Brain pericyte (primary cell): ENCODE measurements around the gene MACF1.
"Not testable (repeated sequence)": the region's sequence is repeated elsewhere in the genome, so short reads cannot be mapped to it uniquely, and the experiment has no call there.

Experiments used
- DNase-seq: peaks from one replicate; pipeline ENCODE4 v3.0.0-alpha.2; 2012; ENCODE audit warnings: low read depth, low spot score

Gene MACF1

DNA sequence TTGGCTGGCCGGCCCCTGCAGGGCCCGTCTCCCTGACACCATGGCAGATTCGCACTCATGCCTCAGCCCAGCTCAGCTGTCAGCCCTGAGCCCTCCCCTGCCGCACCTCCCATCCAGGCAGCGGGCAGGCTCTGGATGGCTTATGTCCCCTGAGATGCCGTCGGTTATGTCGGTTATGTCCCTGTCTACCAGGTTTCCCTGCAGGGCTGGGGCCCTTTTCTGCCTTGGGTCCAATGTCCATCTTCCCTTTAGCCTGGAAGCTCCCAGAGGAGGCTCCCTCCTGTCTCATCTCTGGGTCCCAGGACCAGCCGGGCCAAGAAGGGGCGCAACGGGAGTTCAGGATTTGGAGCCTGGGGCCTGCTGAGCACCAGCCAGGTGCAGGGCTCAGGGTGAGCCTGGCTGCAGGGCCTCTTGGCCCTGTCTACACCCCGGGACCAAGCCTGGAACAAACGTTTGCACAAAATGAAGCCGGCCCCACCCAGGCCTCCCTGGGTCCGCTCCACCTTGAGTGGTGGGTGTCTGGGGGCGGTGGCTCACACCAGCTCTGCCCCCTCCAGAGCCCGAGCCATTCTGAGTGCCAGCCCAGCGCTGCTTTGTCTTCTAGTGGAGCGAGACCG lies 306.2 kb downstream of the MACF1 start:
- DNase-seq = not testable (repeated sequence)

- DNase-seq = not testable (repeated sequence)
Measured at GRCh38 chr1:39511477-39511876, 307.0 kb downstream of the MACF1 start.

DNA sequence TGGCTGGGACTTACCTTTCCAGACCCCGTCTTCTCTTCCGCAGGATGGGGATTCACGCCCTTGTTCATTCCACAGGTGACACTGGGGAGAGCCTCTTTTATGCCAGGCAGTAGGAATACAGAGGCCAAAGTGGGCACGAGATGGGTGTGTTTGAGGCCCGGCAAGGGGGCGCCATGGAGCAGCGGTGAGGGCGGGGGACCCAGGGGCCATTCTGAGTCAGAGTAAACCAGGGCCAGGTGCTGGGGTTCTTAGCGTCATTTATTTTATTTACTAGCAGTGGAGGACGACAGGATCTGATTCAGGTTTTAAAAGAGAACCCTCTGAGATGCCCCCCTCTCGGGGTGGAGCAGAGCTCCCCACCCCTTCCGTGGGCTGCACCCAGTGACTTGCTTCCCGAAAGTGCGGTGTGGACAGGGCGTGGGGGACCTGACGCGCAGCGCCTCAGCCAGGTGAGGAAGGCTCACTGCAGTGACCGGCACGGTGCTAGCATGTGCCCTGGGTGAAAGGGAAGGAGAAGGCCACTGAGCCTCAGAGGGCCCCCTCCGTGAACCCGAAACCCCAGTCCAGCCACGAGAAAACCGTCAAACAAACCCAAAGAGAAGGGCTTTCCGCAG lies 307.8 kb downstream of the MACF1 start:
- DNase-seq = not testable (repeated sequence)

GRCh38 chr1:39514710-39515124 lies 310.2 kb downstream of the MACF1 start:
- DNase-seq = not testable (repeated sequence)

DNA sequence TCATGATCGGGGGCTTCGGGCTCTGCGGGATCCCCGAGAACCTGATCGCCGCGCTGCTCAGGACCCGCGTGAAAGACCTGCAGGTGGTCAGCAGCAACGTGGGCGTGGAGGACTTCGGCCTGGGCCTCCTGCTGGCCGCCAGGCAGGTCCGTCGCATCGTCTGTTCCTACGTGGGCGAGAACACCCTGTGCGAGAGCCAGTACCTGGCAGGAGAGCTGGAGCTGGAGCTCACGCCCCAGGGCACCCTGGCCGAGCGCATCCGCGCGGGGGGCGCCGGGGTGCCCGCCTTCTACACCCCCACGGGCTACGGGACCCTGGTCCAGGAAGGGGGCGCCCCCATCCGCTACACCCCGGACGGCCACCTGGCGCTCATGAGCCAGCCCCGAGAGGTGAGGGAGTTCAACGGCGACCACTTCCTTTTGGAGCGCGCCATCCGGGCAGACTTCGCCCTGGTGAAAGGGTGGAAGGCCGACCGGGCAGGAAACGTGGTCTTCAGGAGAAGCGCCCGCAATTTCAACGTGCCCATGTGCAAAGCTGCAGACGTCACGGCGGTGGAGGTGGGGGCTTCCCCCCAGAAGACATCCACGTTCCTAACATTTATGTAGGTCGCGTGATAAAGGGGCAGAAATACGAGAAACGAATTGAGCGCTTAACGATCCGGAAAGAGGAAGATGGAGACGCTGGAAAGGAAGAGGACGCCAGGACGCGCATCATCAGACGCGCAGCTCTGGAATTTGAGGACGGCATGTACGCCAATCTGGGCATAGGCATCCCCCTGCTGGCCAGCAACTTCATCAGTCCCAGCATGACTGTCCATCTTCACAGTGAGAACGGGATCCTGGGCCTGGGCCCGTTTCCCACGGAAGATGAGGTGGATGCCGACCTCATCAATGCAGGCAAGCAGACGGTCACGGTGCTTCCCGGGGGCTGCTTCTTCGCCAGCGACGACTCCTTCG lies 310.9 kb downstream of the MACF1 start:
- not testable (repeated sequence) for DNase-seq

- DNase-seq = not testable (repeated sequence)
Measured at GRCh38 chr1:39516841-39517240, 312.3 kb downstream of the MACF1 start.

GRCh38 chr1:39517936-39518335 lies 313.4 kb downstream of the MACF1 start:
- not testable (repeated sequence) for DNase-seq

DNA sequence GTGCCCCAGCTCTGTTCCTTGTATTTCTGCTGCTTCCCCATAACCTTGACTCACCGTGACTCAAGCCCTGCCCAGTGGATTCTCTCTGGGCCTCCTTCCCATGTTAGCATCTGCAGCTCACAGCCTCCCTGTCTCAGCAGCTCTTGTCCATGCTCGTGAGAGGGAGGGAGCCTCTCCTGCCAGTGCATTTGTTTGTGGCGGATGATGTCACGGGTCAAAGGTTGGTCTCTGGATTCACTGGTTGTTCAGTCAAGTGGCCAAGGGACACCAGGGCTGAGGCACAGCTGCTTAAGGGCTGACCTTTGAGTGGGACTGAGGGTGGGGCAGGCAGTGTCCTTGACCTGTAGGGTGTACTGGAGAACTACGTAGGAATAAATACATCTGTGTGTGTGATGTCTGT lies 314.9 kb downstream of the MACF1 start:
- not testable (repeated sequence) for DNase-seq

DNA sequence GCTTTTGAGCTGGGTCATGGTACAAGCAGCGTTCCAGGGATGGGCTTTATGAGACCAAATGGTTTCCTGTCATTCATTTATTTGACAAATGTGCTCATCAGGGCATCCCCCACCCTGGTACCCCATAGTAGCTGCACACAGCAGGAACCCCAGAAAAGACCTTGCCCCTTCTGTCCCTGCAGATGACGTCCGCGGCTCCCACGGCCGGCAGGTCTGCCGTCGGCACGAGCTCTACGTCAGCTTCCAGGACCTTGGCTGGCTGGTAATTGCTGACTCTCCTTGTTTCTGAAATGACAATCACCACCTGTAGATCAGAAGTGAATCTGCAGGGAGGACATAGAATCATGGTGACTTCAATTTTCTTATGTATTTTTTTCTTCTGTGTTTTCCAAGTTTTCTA lies 317.7 kb downstream of the MACF1 start:
- DNase-seq = not testable (repeated sequence)

- DNase-seq = no peak
Measured at GRCh38 chr1:39522661-39523567, 318.4 kb downstream of the MACF1 start.

DNA sequence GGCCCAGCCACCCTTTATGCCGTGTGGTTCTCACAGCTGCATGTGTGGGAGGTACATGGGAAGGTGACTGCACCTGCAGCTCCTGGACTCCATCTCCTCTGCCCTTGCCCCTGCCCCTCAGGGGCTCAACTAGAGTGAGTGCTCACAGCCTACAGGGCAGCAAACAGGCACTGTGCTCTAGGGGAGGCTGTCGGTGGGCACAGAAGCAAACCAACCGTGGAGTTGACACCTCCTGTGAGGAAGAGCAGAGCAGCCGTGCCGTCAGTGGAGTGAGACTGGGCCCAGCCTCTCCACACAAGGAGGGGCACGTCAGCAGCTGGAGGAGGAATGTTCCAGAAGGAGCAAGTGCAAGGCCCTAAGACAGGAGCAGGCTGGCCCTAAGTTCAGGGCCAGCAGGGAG lies 319.7 kb downstream of the MACF1 start:
- DNase-seq = no peak

GRCh38 chr1:39524591-39525365 lies 320.3 kb downstream of the MACF1 start:
- no peak for DNase-seq

DNA sequence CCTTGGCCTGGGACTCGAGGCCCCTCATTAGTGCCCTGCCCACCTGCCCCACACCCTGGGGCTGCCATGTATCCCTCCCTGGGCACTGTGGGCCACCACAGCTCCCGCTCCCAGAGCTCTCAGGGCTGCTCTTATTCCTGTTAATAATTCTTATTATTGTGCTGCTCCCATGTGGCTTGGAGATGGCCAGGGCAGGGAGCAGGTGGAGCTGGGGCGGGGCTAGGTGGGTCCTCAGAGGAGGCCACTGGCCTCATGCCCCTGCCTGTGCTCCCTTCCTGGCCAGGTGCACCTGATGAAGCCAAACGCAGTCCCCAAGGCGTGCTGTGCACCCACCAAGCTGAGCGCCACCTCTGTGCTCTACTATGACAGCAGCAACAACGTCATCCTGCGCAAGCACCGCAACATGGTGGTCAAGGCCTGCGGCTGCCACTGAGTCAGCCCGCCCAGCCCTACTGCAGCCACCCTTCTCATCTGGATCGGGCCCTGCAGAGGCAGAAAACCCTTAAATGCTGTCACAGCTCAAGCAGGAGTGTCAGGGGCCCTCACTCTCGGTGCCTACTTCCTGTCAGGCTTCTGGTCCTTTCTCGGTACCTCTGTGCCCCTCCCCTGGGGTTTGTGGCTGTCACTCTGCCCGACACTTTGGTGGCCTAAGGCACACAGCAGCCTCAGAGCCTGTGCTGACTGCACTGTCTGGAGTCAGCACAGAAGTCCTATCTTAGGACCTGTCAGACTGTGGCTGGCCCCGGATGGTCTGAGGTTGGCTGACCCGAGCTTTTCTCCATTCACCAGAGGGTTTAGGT lies 321.1 kb downstream of the MACF1 start:
- no peak for DNase-seq

DNA sequence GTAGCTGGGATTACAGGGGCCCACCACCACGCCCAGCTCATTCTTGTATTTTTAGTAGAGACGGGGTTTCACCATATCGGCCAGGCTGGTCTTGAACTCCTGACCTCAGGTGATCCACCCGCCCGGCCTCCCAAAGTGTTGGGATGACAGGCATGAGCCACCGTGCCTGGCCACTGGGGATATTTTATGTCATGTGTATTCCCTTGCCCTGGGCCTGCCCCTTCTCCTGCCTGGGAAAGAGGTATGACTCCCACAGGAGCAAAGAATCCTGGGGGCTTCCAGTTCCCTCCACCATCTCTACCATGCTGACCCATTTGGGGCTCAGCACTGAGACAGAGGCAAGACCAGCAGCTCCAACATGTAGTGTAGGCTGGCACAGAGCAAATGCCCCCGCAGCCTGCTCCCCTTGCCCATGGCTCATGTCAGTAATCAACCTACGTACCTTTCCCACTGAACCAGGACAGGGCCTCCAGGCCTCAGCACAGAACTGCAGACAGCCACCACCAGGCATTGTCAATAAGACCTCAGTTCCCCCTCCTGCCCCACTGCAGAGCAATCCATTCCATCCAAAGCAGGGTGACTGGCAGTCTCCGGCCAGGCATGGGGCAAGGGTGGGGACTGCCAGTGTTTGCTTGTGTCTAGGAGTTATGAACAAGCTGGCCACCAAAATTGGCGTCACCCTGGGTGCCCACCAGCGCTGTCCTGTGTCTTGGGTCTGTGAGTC lies 322.1 kb downstream of the MACF1 start:
- no peak for DNase-seq

- DNase-seq = not testable (repeated sequence)
Measured at GRCh38 chr1:39527190-39527579, 322.7 kb downstream of the MACF1 start.

DNA sequence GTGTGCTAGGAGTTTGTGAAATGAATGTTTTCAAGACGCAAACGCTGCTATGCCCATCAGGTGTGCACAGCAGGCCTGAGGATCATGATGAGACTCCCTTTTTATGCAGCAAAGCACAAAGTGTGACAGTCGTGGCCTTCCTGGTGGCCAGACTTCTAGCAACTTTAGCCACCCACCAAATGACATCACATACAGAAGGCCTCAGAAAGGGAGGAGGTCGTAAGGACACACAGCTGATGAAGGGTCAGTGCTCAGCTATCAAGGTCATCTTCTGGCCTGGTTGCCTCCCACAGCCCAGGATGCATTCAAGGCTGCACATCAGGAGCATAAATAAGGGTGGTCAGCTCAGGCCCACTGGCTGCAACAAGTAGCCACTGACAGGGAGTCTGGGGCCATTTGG lies 323.6 kb downstream of the MACF1 start:
- no peak for DNase-seq

DNA sequence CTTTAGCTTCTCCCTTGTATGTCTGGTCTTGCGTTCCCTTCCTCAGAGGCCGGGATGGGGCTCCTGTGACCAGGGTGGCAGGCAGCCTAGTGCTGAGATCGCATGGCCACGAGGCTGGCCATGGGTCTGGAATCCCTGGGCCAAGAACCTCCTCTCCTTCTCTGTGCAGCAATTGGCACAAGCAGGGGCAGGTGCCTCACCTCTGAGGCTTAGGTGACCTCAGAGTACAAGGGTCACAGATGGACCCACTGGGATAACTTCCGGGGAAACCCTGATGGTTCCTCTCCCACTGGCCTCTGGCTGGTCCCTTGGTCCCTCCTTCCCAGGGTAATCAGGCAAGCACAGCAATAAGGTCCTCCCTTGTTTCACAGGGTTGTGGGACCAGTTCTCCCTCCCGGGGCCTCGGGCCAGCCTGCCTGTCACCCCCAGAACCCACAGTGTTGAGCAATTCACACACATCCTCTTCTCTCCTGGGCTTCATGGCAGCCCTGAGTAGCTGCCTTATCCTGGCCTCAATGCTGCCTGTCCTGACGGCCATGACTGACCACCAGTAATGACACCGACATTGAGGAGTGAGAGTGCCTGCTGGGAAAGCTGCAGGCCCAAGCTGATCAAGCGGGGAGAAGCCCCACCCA lies 325.5 kb downstream of the MACF1 start:
- DNase-seq = no peak

GRCh38 chr1:39531526-39531925 lies 327.0 kb downstream of the MACF1 start:
- no peak for DNase-seq

DNA sequence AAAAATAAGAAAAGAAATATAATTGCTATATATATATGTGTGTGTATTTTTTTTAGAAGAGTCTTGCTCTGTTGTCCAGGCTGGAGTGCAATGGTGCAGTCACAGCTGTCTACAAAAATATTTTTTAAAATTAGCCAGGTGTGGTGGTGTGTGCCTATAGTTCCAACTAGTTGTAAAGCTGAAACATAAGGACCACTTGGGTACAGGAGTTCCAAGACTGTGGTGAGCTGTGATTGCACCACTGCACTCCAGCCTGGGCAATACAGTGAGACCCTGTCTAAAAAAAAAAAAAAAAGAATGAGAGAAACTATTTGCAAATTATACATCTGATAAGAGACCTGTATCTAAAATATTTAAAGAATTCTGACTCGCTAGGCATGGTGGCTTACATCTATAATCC lies 328.9 kb downstream of the MACF1 start:
- no peak for DNase-seq
